G401.6 (cell line): ENCODE data around the gene RND3.

Experiments
- FAIRE-seq: peaks from 2 replicates; lab custom pipeline; 2012; peaks lifted over from hg19 to GRCh38; lab: Jason Lieb, UNC

RND3 gene

GRCh38 chr2:150438654-150439053, 48.8 kb downstream of the RND3 start:
- no peak for FAIRE-seq

- FAIRE-seq: no peak
Observed at GRCh38 chr2:150438041-150438440, 49.4 kb downstream of the RND3 start.

GRCh38 chr2:150432312-150432625, 55.2 kb downstream of the RND3 start:
- FAIRE-seq: no peak

GRCh38 chr2:150431561-150432311, 55.7 kb downstream of the RND3 start:
- no peak for FAIRE-seq

GRCh38 chr2:150429384-150429961, 58.0 kb downstream of the RND3 start:
- FAIRE-seq: no peak

- no peak for FAIRE-seq
Observed at GRCh38 chr2:150428641-150429040, 58.8 kb downstream of the RND3 start.

GRCh38 chr2:150427298-150427697, 60.2 kb downstream of the RND3 start:
- FAIRE-seq: no peak

GRCh38 chr2:150426724-150427123, 60.7 kb downstream of the RND3 start:
- no peak for FAIRE-seq

- FAIRE-seq: no peak
Observed at GRCh38 chr2:150426315-150426714, 61.2 kb downstream of the RND3 start.

DNA sequence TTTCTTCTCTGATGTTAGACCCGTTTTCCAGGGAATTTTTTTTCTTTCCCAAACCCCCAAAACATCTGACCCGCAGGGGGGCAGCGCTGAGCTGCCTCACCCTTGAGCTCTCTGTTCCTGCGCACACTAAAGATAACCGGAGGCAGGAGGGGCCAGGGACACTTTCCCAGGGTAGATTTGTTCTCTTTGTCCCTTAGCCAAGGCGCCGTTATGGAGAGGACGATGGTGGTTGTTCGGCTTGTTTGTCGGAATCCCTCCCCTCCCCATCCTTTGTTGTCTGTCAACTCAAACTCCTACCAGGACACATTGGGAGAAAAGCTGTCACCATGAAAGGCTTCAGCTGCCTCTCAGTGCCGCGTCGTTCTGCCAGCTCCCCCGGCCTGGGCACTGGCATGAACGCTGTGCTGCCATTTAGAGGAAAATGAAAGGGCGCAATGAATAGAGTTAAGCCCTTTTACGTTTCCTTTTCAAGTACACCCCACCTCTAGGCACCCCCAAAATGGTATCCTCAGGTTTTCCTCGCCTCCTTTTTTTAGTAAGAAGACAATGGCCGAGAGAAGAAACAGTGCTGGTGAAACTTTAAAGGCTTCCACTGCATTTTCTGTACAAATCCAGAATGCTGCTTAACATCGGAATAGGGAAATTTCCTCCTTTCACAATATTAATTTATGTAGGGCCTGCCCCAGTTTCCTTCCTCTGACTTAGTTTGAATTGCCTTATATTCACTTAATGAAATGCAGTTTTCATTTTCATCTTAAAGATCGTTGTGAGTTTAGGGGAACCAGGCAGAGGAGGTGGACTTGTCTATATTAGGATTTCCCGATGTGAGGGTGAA, 62.1 kb downstream of the RND3 start:
- no peak for FAIRE-seq

GRCh38 chr2:150424406-150424805, 63.1 kb downstream of the RND3 start:
- no peak for FAIRE-seq

DNA sequence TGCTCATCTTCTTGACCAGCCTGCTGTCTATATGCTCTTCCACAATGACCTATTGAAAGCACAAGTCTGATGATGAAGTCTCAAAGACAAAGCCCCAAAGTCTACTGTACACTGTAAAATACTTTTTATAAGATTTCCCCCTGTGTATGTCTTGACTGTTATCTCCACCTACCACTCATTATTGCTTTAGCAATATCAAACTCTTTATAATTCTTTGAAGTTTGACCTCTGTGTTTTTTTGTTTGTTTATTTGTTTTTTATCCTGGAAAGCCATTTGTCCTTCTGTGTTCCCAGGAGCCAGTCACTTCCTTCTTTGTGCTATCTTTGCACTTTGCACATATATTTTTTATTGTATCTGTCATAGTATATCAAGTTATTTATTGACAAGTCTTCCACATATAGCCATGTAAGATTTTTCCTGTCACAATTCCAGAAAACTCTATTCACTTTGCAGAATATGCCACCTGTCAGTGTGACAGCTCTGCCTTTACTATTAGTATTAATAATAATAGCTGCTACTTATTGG, 66.3 kb downstream of the RND3 start:
- FAIRE-seq: no peak

GRCh38 chr2:150418916-150419315, 68.6 kb downstream of the RND3 start:
- FAIRE-seq: no peak
